ENCODE data around the gene KLC3. TPM values are rescaled to one million over a fixed set of nuclear protein-coding genes. Genes with fewer than 3 reads are reported as not detected.

KLC3 gene
- total and polyA plus RNA-seq, 2 donors (not counting 1 experiment from before 2014, with no cell fraction given) = not detected

DNA sequence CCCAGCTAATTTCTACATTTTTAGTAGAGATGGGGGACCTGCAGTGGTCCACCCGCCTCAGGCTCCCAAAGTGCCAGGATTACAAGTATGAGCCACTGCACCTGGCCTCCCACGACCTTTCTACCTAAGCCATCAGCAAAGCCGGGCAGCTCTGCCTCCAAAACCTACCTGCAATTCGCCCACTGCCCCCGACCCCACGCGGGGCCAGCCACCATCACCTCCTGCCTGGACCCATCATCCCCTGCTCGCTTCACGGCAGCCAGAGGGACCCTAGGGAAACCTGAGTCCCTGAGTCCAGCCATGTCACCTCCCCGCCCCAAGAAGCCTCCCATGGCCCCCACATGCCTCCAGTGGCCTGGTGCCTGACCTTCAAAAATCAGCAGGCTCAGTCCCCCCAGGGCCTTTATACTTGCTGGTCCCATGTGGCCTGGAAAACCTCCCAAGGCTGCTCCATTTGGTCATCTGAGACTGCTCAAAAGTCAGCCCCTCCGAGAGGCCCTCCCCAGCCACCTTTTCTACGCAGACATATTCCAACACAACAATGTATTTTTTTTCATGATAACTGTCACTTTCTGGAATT, 17.8 kb downstream of the KLC3 start:
- H3K9ac ChIP-seq (ENCODE audit: low read length) = no peak overlapping the region
- 95% methylated on average over 10 of the region's 12 CpGs for WGBS (ENCODE audit: insufficient coverage)
- ChIA-PET POLR2A (no interaction called here), CTCF (no interaction called here)
- no peaks in the 10 kb centered on the region for H3K4me1 Mint-ChIP-seq
- H3K4me3 Mint-ChIP-seq = no peak overlapping the region
- H3K4me2 ChIP-seq (replicated peaks; ENCODE audit: low read depth, low read length, poor library complexity, severe bottlenecking) = no peak overlapping the region
- H2AFZ ChIP-seq (ENCODE audit: insufficient read depth, low read depth, low read length, poor library complexity, severe bottlenecking) = no peak overlapping the region
- peaks cover 1 to 19% of the 10 kb centered on the region in 2 experiments for H3K36me3 ChIP-seq (replicated peaks in 1 of 2; ENCODE audit: control extremely low read depth in 1 of 2, control insufficient read depth in 1 of 2, extremely low read depth in 1 of 2, insufficient read depth in 2 of 2, low read length in 1 of 2)
- H3K9me3 ChIP-seq (ENCODE audit: control extremely low read depth in 1 of 3, control insufficient read depth in 2 of 3, insufficient read depth in 1 of 3, low read length in 2 of 3) = no peaks in the 10 kb centered on the region
- no peaks in the 10 kb centered on the region for H3K27me3 ChIP-seq (replicated peaks in 1 of 4; ENCODE audit: control extremely low read depth in 1 of 4, control insufficient read depth in 3 of 4, insufficient read depth in 4 of 4, low read length in 3 of 4)
- H4K20me1 ChIP-seq (ENCODE audit: control insufficient read depth, insufficient read depth, low read length, poor library complexity, severe bottlenecking) = no peaks in the 10 kb centered on the region
- H3K27me3 Mint-ChIP-seq = no peaks in the 10 kb centered on the region
- H3K79me2 ChIP-seq (ENCODE audit: control insufficient read depth, insufficient read depth, low read length) = no peaks in the 10 kb centered on the region
- no peaks in the 10 kb centered on the region for H3K9me3 Mint-ChIP-seq (ENCODE audit: insufficient read depth)
- no peak for ATAC-seq (ENCODE audit: low read depth)
- no peak overlapping the region for H3K4me3 ChIP-seq (ENCODE audit: control extremely low read depth in 1 of 5, extremely low read depth in 1 of 5, insufficient read depth in 1 of 5, low read depth in 2 of 5, low read length in 4 of 5)
- TF ChIP-seq CTCF (IDR thresholded peaks at IDR 0.05) (no peak), EZH2 (IDR thresholded peaks at IDR 0.05; ENCODE audit: borderline replicate concordance, insufficient read depth, low read depth, low read length, poor library complexity, severe bottlenecking) (no peak)
- intact Hi-C loops (cut with micrococcal nuclease) = no loop called here
- H3K4me1 ChIP-seq (ENCODE audit: control insufficient read depth in 2 of 2, insufficient read depth in 2 of 2, low read length in 2 of 2) = no peaks in the 10 kb centered on the region
- no peak for DNase-seq
- H3K27ac ChIP-seq (ENCODE audit: low read length in 2 of 2) = no peak overlapping the region
- H3K27ac Mint-ChIP-seq = no peak overlapping the region

GRCh38 chr19:45361608-45362007, 21.1 kb downstream of the KLC3 start:
- Histone ChIP-seq H3K4me1 (ENCODE audit: control insufficient read depth in 2 of 2, insufficient read depth in 2 of 2, low read length in 2 of 2) (no peaks in the 10 kb centered on the region), H4K20me1 (ENCODE audit: control insufficient read depth, insufficient read depth, low read length, poor library complexity, severe bottlenecking) (no peaks in the 10 kb centered on the region), H3K27ac (ENCODE audit: low read length in 2 of 2) (no peak overlapping the region), H3K36me3 (replicated peaks in 1 of 2; ENCODE audit: control extremely low read depth in 1 of 2, control insufficient read depth in 1 of 2, extremely low read depth in 1 of 2, insufficient read depth in 2 of 2, low read length in 1 of 2) (peaks cover 0 to 15% of the 10 kb centered on the region in 2 experiments), H3K79me2 (ENCODE audit: control insufficient read depth, insufficient read depth, low read length) (no peaks in the 10 kb centered on the region), H3K9ac (ENCODE audit: low read length) (no peak overlapping the region), H3K4me2 (replicated peaks; ENCODE audit: low read depth, low read length, poor library complexity, severe bottlenecking) (no peak overlapping the region), H3K9me3 (ENCODE audit: control extremely low read depth in 1 of 3, control insufficient read depth in 2 of 3, insufficient read depth in 1 of 3, low read length in 2 of 3) (no peaks in the 10 kb centered on the region), H2AFZ (ENCODE audit: insufficient read depth, low read depth, low read length, poor library complexity, severe bottlenecking) (no peak overlapping the region), H3K27me3 (replicated peaks in 1 of 4; ENCODE audit: control extremely low read depth in 1 of 4, control insufficient read depth in 3 of 4, insufficient read depth in 4 of 4, low read length in 3 of 4) (no peaks in the 10 kb centered on the region), H3K4me3 (ENCODE audit: control extremely low read depth in 1 of 5, extremely low read depth in 1 of 5, insufficient read depth in 1 of 5, low read depth in 2 of 5, low read length in 4 of 5) (no peak overlapping the region)
- no peak overlapping the region for H3K4me3 Mint-ChIP-seq
- no peak for DNase-seq
- H3K27ac Mint-ChIP-seq = no peak overlapping the region
- intact Hi-C loops (cut with micrococcal nuclease) = no loop called here
- no peak for TF ChIP-seq CTCF (IDR thresholded peaks at IDR 0.05)
- no peak for TF ChIP-seq EZH2 (IDR thresholded peaks at IDR 0.05; ENCODE audit: borderline replicate concordance, insufficient read depth, low read depth, low read length, poor library complexity, severe bottlenecking)
- H3K9me3 Mint-ChIP-seq (ENCODE audit: insufficient read depth) = no peaks in the 10 kb centered on the region
- ChIA-PET POLR2A (no interaction called here), CTCF (no interaction called here)
- ATAC-seq (ENCODE audit: low read depth) = no peak
- H3K4me1 Mint-ChIP-seq = no peaks in the 10 kb centered on the region
- no peaks in the 10 kb centered on the region for H3K27me3 Mint-ChIP-seq
- WGBS (ENCODE audit: insufficient coverage) = 94% methylated on average over 14 of the region's 14 CpGs

All from B cell (primary cell).